Mucosa of rectum (tissue), 2 donors: ENCODE measurements around the gene MAMDC4.
"Not testable (repeated sequence)": the region's sequence is repeated elsewhere in the genome, so short reads cannot be mapped to it uniquely, and the experiment has no call there.

Experiments used
- H3K27ac ChIP-seq, 2 donors: one replicate each; pipeline ENCODE4 v1.7.0; 2013; ENCODE audit warnings: inconsistent platforms in 2 of 2, low read depth in 2 of 2, low read length in 2 of 2
- H3K27me3 ChIP-seq, 2 donors: one replicate each; pipeline ENCODE4 v1.7.0; 2013; ENCODE audit warnings: low read length in 2 of 2; ENCODE audit not compliant: control insufficient read depth in 2 of 2, insufficient read depth in 2 of 2
- H3K36me3 ChIP-seq, 2 donors: one replicate each; pipeline ENCODE4 v1.7.0; 2013; ENCODE audit warnings: low read length in 2 of 2; ENCODE audit not compliant: control insufficient read depth in 2 of 2, insufficient read depth in 2 of 2
- H3K4me1 ChIP-seq, 2 donors: one replicate each; pipeline ENCODE4 v1.7.0; 2013; ENCODE audit warnings: low read length in 2 of 2, mild to moderate bottlenecking in 1 of 2; ENCODE audit not compliant: control insufficient read depth in 2 of 2, insufficient read depth in 2 of 2
- H3K4me3 ChIP-seq, 2 donors: one replicate each; pipeline ENCODE4 v1.7.0; 2013; ENCODE audit warnings: low read length in 2 of 2
- H3K9ac ChIP-seq, 2 donors: one replicate each; pipeline ENCODE4 v1.7.0; 2013; ENCODE audit warnings: low read length in 2 of 2, low read depth in 1 of 2, mild to moderate bottlenecking in 1 of 2
- H3K9me3 ChIP-seq, 2 donors: one replicate each; pipeline ENCODE4 v1.7.0; 2013; ENCODE audit warnings: low read length in 2 of 2; ENCODE audit not compliant: control insufficient read depth in 2 of 2
- donor health status: healthy.
- donor health status: Normal muscosa, but diverticular disease.

MAMDC4 gene

GRCh38 chr9:136851941-136852663, at the start of gene MAMDC4:
Gene MAMDC4 (plus strand): TSS chr9:136852346. CDS start chr9:136852417, 71 bp downstream.
- H3K4me1 ChIP-seq = peaks cover 20 to 25% of the 10 kb centered on the region in 2 donors
- no peaks in the 10 kb centered on the region for H3K9me3 ChIP-seq
- no peaks in the 10 kb centered on the region for H3K27me3 ChIP-seq
- peaks cover 4 to 10% of the 10 kb centered on the region in 2 donors for H3K36me3 ChIP-seq
- no peak within 1 kb of the TSS for H3K27ac ChIP-seq
- H3K4me3 ChIP-seq = no peak within 1 kb of the TSS
- peak within 1 kb of the TSS in 1 of 2 donors; percentile 7 for H3K9ac ChIP-seq

DNA sequence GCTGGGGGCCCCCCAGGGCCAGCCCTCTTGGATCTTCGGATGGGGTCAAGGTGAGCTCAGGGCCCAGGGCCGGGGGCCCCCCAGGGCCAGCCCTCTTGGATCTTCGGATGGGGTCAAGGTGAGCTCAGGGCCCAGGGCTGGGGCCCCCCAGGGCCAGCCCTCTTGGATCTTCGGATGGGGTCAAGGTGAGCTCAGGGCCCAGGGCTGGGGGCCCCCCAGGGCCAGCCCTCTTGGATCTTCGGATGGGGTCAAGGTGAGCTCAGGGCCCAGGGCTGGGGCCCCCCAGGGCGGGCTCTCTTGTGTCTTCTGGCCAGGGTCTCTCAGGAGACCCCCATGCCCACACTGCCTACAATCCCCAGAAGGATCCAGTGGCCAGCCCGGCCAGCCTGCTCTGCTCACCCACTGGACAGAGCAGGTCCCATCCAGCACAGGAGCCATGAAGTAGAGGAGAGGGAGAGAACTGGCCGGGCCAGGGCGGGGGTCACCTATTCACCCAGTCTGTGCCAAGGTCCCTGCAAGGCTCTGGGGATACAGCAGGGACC, 49.1 kb upstream of the MAMDC4 start:
- not testable (repeated sequence) for H3K27ac ChIP-seq, H3K4me3 ChIP-seq, H3K27me3 ChIP-seq, H3K9me3 ChIP-seq, H3K9ac ChIP-seq, H3K36me3 ChIP-seq
- H3K4me1 ChIP-seq = peaks cover 25 to 34% of the 10 kb centered on the region in 2 donors

GRCh38 chr9:136803551-136804508, 48.3 kb upstream of the MAMDC4 start:
- H3K4me3 ChIP-seq = no peak overlapping the region
- H3K27ac ChIP-seq = no peak overlapping the region
- peaks cover 25 to 29% of the 10 kb centered on the region in 2 donors for H3K4me1 ChIP-seq
- no peaks in the 10 kb centered on the region for H3K27me3 ChIP-seq
- H3K9ac ChIP-seq = no peak overlapping the region
- H3K36me3 ChIP-seq = peaks cover 0 to 4% of the 10 kb centered on the region in 2 donors
- H3K9me3 ChIP-seq = no peaks in the 10 kb centered on the region

DNA sequence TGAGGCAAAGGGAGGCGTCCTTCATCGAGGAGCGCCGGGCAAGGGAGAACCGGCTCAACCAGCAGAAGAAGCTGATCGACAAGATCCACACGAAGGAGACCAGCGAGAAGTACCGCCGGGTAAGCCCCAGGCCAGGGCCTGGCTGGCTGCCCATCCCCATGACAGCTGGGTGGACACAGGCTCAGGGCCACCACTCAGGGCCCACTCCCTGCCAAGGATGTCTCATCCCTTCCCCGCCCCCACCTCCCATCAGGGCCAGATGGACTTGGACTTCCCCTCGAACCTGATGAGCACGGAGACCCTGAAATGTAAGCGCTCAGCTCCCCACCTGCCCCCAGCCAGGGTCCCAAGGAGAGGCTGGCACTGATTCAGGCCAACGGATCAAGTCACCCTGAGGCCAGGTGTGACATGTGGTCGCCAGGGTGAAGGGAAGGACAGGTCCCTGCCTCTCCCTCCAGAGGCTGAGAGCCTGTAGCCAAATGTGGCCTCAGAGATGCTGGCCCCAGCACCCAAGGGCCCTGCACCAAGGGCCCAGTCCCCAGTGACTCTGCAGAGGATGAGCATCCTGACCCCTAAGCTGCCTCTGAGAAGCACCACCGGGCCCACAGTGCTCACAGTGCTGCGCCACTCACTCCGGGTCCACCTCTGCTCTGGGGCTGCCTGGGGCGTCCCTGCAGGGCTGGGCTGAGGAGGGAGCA, 47.5 kb upstream of the MAMDC4 start:
- Histone ChIP-seq H3K27ac (no peak overlapping the region), H3K4me1 (peaks cover 29 to 30% of the 10 kb centered on the region in 2 donors), H3K36me3 (peaks cover 0 to 4% of the 10 kb centered on the region in 2 donors), H3K27me3 (no peaks in the 10 kb centered on the region), H3K9me3 (no peaks in the 10 kb centered on the region), H3K4me3 (no peak overlapping the region), H3K9ac (no peak overlapping the region)

GRCh38 chr9:136805207-136805740, 46.9 kb upstream of the MAMDC4 start:
- H3K4me1 ChIP-seq = peaks cover 32 to 34% of the 10 kb centered on the region in 2 donors
- H3K9me3 ChIP-seq = no peaks in the 10 kb centered on the region
- no peak overlapping the region for H3K9ac ChIP-seq
- H3K27me3 ChIP-seq = no peaks in the 10 kb centered on the region
- peaks cover 0 to 4% of the 10 kb centered on the region in 2 donors for H3K36me3 ChIP-seq
- H3K4me3 ChIP-seq = no peak overlapping the region
- no peak overlapping the region for H3K27ac ChIP-seq

GRCh38 chr9:136806067-136806466, 46.1 kb upstream of the MAMDC4 start:
- H3K9me3 ChIP-seq = no peaks in the 10 kb centered on the region
- no peaks in the 10 kb centered on the region for H3K27me3 ChIP-seq
- H3K4me3 ChIP-seq = no peak overlapping the region
- H3K36me3 ChIP-seq = peaks cover 0 to 4% of the 10 kb centered on the region in 2 donors
- H3K4me1 ChIP-seq = peaks cover 27 to 29% of the 10 kb centered on the region in 2 donors
- H3K27ac ChIP-seq = no peak overlapping the region
- no peak overlapping the region for H3K9ac ChIP-seq

GRCh38 chr9:136806631-136807201, 45.4 kb upstream of the MAMDC4 start:
- Histone ChIP-seq H3K4me1 (peaks cover 24 to 26% of the 10 kb centered on the region in 2 donors), H3K9me3 (no peaks in the 10 kb centered on the region), H3K4me3 (peak overlapping the region; percentile 70 to 75), H3K27me3 (no peaks in the 10 kb centered on the region), H3K27ac (peak overlapping the region; percentile 89 to 91), H3K9ac (peak overlapping the region in 1 of 2 donors; percentile 84), H3K36me3 (peaks cover 0 to 4% of the 10 kb centered on the region in 2 donors)

- Histone ChIP-seq H3K9ac (peak within 1 kb of the TSS; percentile 74 to 84), H3K27ac (peak within 1 kb of the TSS; percentile 89 to 91), H3K36me3 (peaks cover 0 to 4% of the 10 kb centered on the region in 2 donors), H3K27me3 (no peaks in the 10 kb centered on the region), H3K4me1 (peaks cover 24 to 26% of the 10 kb centered on the region in 2 donors), H3K4me3 (peak within 1 kb of the TSS; percentile 70 to 75), H3K9me3 (no peaks in the 10 kb centered on the region)
Observed at GRCh38 chr9:136807281-136808074, 44.7 kb upstream of the MAMDC4 start, which contains the start of gene RABL6. Gene RABL6 (plus strand): TSS chr9:136807948. CDS start chr9:136808197, 249 bp downstream.
